ENCODE measurements around the gene P4HA2.

DNA sequence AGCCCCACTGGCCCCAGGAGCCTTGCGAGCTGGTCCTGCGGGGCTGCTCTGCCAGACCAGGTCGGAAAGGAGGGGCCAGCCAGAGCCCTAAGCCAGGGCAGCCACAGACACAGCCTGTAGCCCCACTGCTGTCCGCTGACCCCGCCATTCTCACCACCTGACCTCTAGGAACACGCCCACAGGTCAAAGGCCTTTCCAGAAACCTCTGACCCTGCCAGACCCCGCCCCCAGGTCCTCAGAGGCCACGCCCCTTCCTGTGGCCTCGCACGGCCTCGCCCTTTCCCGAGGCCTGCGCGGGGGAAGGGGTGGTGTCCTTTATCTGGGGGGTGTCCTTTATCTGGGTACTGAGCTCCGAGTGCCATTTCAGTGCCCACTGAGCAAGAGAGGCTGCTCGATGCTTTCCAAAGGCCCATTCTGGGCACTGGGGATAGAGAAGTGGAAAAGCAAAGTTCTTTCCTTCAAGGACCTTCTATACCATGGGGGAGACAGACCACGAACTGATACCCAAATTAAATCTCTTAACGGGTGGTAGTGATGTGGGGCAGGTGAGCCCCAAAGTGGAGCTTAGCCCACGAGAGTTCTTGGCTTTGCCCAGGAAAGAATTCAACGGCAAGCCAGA is 46.5 kb downstream of the P4HA2 start:
- TF ChIP-seq ESRRG (CRISPR knock-in tag; IDR thresholded peaks at IDR 0.05) (no peak), ARNTL (CRISPR knock-in tag; IDR thresholded peaks at IDR 0.05; ENCODE audit: borderline replicate concordance, low read depth) (no peak), RARB (CRISPR knock-in tag; IDR thresholded peaks at IDR 0.05) (no peak), ZFP3 (CRISPR knock-in tag; IDR thresholded peaks at IDR 0.05) (no peak), CSRNP3 (CRISPR knock-in tag; IDR thresholded peaks at IDR 0.05) (no peak)

Data from SK-N-SH treated with all-trans-retinoic acid at 6 μM for 48 hours (cell line).